ENCODE measurements around the gene KRTAP9-2.
"Not testable (repeated sequence)": the region's sequence is repeated elsewhere in the genome, so short reads cannot be mapped to it uniquely, and the experiment has no call there.

Gene KRTAP9-2

GRCh38 chr17:41265078-41265477 is 38.6 kb downstream of the KRTAP9-2 start, which contains the start of gene KRTAP9-6:
Gene KRTAP9-6 (plus strand): TSS chr17:41265378. CDS start chr17:41265378, 0 bp downstream.
- no peak for DNase-seq (ENCODE audit: low read depth)
- no peak within 1 kb of the TSS for H3K4me3 ChIP-seq (ENCODE audit: low read length)

GRCh38 chr17:41267711-41268110 is 41.3 kb downstream of the KRTAP9-2 start:
- no peak overlapping the region for H3K4me3 ChIP-seq (ENCODE audit: low read length)
- no peak for TF ChIP-seq CTCF (IDR thresholded peaks at IDR 0.05; ENCODE audit: insufficient read depth, low read depth, low read length, missing control alignments)
- no peak for DNase-seq (ENCODE audit: low read depth)

More at GRCh38 chr17:41265078-41265477, 38.6 kb downstream of the KRTAP9-2 start, which contains the start of gene KRTAP9-6:
- no peak for TF ChIP-seq CTCF (IDR thresholded peaks at IDR 0.05; ENCODE audit: insufficient read depth, low read depth, low read length, missing control alignments)

GRCh38 chr17:41271323-41271722 is 44.9 kb downstream of the KRTAP9-2 start:
- not testable (repeated sequence) for H3K4me3 ChIP-seq (ENCODE audit: low read length); DNase-seq (ENCODE audit: low read depth)

GRCh38 chr17:41271858-41272257 is 45.4 kb downstream of the KRTAP9-2 start:
- DNase-seq (ENCODE audit: low read depth): no peak
- TF ChIP-seq CTCF (IDR thresholded peaks at IDR 0.05; ENCODE audit: insufficient read depth, low read depth, low read length, missing control alignments): no peak
- no peak overlapping the region for H3K4me3 ChIP-seq (ENCODE audit: low read length)

- not testable (repeated sequence) for DNase-seq (ENCODE audit: low read depth); H3K4me3 ChIP-seq (ENCODE audit: low read length)
Measured at GRCh38 chr17:41275648-41276190, 49.3 kb downstream of the KRTAP9-2 start, which contains the start of gene KRTAP9-7. Gene KRTAP9-7 (plus strand): TSS chr17:41275698. CDS start chr17:41275698, 0 bp downstream.

Data from epithelial cell of esophagus (primary cell).